SK-N-SH (cell line): Measurements from ENCODE around the gene MSRB1. TPM values are rescaled to one million over a fixed set of nuclear protein-coding genes. Genes with fewer than 3 reads are reported as not detected.

ENCODE experiments used
- CTCF ChIA-PET: fragments of 300-600, 350-600 bp; formaldehyde crosslinking; extraction: SDS; loops from one replicate; lab custom pipeline; 2021; lab: Yijun Ruan, JAX
- POLR2A ChIA-PET: fragments of 350-600 bp; sonication (Branson Sonifier 250); formaldehyde crosslinking; extraction: SDS; loops from one replicate; lab custom pipeline; 2020; ENCODE audit warnings: antibody characterized with exemption, inconsistent platforms; lab: Yijun Ruan, JAX
- DNase-seq: peaks from one replicate; pipeline ENCODE4 v3.0.0; 2012
- H2AFZ ChIP-seq: fragments of 200-600 bp; sonication (generic); 2 replicates; pipeline ENCODE4 v1.8.1; 2016; ENCODE audit warnings: antibody characterized with exemption, mild to moderate bottlenecking, low read depth
- H3F3A ChIP-seq: fragments of 200-600 bp; sonication (generic); replicated peaks from 2 replicates; pipeline ENCODE3; 2016; ENCODE audit warnings: antibody characterized with exemption, mild to moderate bottlenecking; ENCODE audit not compliant: insufficient read depth
- H3K27ac ChIP-seq, 2 experiments: fragments of 200-500 bp in 1 of 2; fragments of 200-600 bp in 1 of 2; sonication (Bioruptor generic) in 1 of 2; sonication (generic), shearing (Covaris generic) in 1 of 2; 2 replicates each; pipeline versions ENCODE4 v1.5.1 to v1.6.1; 2014 to 2016; ENCODE audit warnings: low read depth in 2 of 2, inconsistent platforms in 1 of 2, low read length in 1 of 2, mild to moderate bottlenecking in 1 of 2, mixed read lengths in 1 of 2
- H3K27me3 ChIP-seq: fragments of 200-600 bp; sonication (generic), shearing (Covaris generic); 2 replicates; pipeline ENCODE4 v1.6.1; 2016; ENCODE audit warnings: mixed run types; ENCODE audit not compliant: insufficient read depth
- H3K36me3 ChIP-seq, 2 experiments: fragments of 200-500 bp in 1 of 2; fragments of 200-600 bp in 1 of 2; sonication (Bioruptor generic) in 1 of 2; sonication (generic) in 1 of 2; replicated peaks in 1 of 2; 2 replicates each; pipeline versions ENCODE3 to v1.5.1; 2014 to 2016; ENCODE audit warnings: low read length in 1 of 2, mild to moderate bottlenecking in 1 of 2; ENCODE audit not compliant: insufficient read depth in 2 of 2, control insufficient read depth in 1 of 2
- H3K4me1 ChIP-seq, 2 experiments: fragments of 200-500 bp in 1 of 2; fragments of 200-600 bp in 1 of 2; sonication (Bioruptor generic) in 1 of 2; sonication (generic), shearing (Covaris generic) in 1 of 2; 2 replicates each; pipeline versions ENCODE4 v1.5.1 to v1.6.1; 2014 to 2016; ENCODE audit warnings: low read depth in 1 of 2, low read length in 1 of 2, mixed run types in 1 of 2; ENCODE audit not compliant: insufficient read depth in 2 of 2, control insufficient read depth in 1 of 2
- H3K4me2 ChIP-seq: fragments of 200-600 bp; sonication (generic), shearing (Covaris generic); 2 replicates; pipeline ENCODE4 v1.6.1; 2017; ENCODE audit warnings: mixed run types
- H3K4me3 ChIP-seq, 2 experiments: fragments of 200-500 bp in 1 of 2; fragments of 200-600 bp in 1 of 2; sonication (Bioruptor generic) in 1 of 2; sonication (generic), shearing (Covaris generic) in 1 of 2; 2 replicates each; pipeline versions ENCODE4 v1.5.1 to v1.8.1; 2014 to 2016; ENCODE audit warnings: low read depth in 2 of 2, inconsistent platforms in 1 of 2, low read length in 1 of 2, mild to moderate bottlenecking in 1 of 2, mixed read lengths in 1 of 2, moderate library complexity in 1 of 2
- H3K79me2 ChIP-seq: fragments of 200-600 bp; sonication (generic); 2 replicates; pipeline ENCODE4 v1.8.1; 2017; ENCODE audit warnings: mild to moderate bottlenecking; ENCODE audit not compliant: insufficient read depth
- H3K9ac ChIP-seq: fragments of 200-600 bp; sonication (generic); 2 replicates; pipeline ENCODE4 v1.6.1; 2017; ENCODE audit warnings: mixed run types
- H3K9me2 ChIP-seq: fragments of 200-600 bp; sonication (generic); 2 replicates; pipeline ENCODE4 v1.6.1; 2017; ENCODE audit warnings: mixed run types
- H3K9me3 ChIP-seq: fragments of 200-600 bp; sonication (generic); 2 replicates; pipeline ENCODE4 v1.6.1; 2017; ENCODE audit warnings: mixed run types, mild to moderate bottlenecking, moderate library complexity
- H4K20me1 ChIP-seq: fragments of 200-600 bp; sonication (generic); 2 replicates; pipeline ENCODE4 v1.6.1; 2017; ENCODE audit warnings: mild to moderate bottlenecking, mixed run types; ENCODE audit not compliant: insufficient read depth
- ELF1 ChIP-seq: IDR thresholded peaks from 2 replicates; pipeline ENCODE4 v1.4.0; 2012
- EZH2phosphoT487 ChIP-seq: fragments of 200-600 bp; sonication (generic); IDR thresholded peaks from 2 replicates; pipeline ENCODE4 v1.6.1; 2017; ENCODE audit warnings: low read depth, mixed run types, mild to moderate bottlenecking, antibody characterized with exemption, moderate library complexity, borderline replicate concordance
- FOXJ3 ChIP-seq: sonication (generic); formaldehyde crosslinking; IDR thresholded peaks from 2 replicates; pipeline ENCODE4 v1.5.1; 2020; ENCODE audit warnings: mild to moderate bottlenecking, missing genetic modification reagents
- FOXM1 ChIP-seq: IDR thresholded peaks from 2 replicates; pipeline ENCODE4 v1.4.0; 2012; ENCODE audit warnings: low read depth, mild to moderate bottlenecking
- GABPA ChIP-seq: IDR thresholded peaks from 2 replicates; pipeline ENCODE4 v1.4.0; 2012; ENCODE audit warnings: low read depth, mild to moderate bottlenecking
- MEF2A ChIP-seq: IDR thresholded peaks from 2 replicates; pipeline ENCODE4 v1.4.0; 2012; ENCODE audit warnings: low read depth, borderline replicate concordance
- MXI1 ChIP-seq: IDR thresholded peaks from 2 replicates; pipeline ENCODE4 v1.6.1; 2012; ENCODE audit warnings: mild to moderate bottlenecking, low read depth, low read length, improper control_type of control experiment
- NFIC ChIP-seq: IDR thresholded peaks from 2 replicates; pipeline ENCODE4 v1.4.0; 2012; ENCODE audit warnings: borderline replicate concordance
- RAD21 ChIP-seq: IDR thresholded peaks from 2 replicates; pipeline ENCODE4 v1.6.1; 2012; ENCODE audit warnings: mild to moderate bottlenecking, low read length
- RCOR1 ChIP-seq: fragments of 150-350 bp; IDR thresholded peaks from 2 replicates; pipeline ENCODE4 v1.6.1; 2017; ENCODE audit warnings: antibody characterized with exemption, low read length
- SIN3A ChIP-seq: IDR thresholded peaks from 2 replicates; pipeline ENCODE4 v1.6.1; 2012; ENCODE audit warnings: low read depth, mild to moderate bottlenecking, low read length, moderate library complexity, borderline replicate concordance
- TAF1 ChIP-seq: IDR thresholded peaks from 2 replicates; pipeline ENCODE4 v1.6.1; 2012; ENCODE audit warnings: low read depth, mild to moderate bottlenecking, low read length, moderate library complexity, borderline replicate concordance
- TEAD4 ChIP-seq: IDR thresholded peaks from 2 replicates; pipeline ENCODE4 v1.4.0; 2012; ENCODE audit warnings: mild to moderate bottlenecking, borderline replicate concordance; ENCODE audit not compliant: insufficient read depth
- whole genome bisulfite sequencing: methylation state at CpG from one replicate; pipeline ENCODE4 v1.1.6; 2017; ENCODE audit warnings: low lambda C conversion rate; 5-methylcytosine and 5-hydroxymethylcytosine counted together
- polyA plus RNA-seq, 3 experiments: library from polyadenylated mRNA; depleted of rRNA; stranded (reverse); fragments of >200 nt; gene quantifications; 2 replicates each; pipeline ENCODE4 v1.2.3, GENCODE V29; 2012
- TF ChIP-seq, protein P1 (sequence below): IDR thresholded peaks from 2 replicates; pipeline ENCODE4 v1.4.0; 2012; ENCODE audit warnings: low read depth, borderline replicate concordance
- TF ChIP-seq, protein P2 (sequence below): IDR thresholded peaks from 2 replicates; pipeline ENCODE4 v1.6.1; 2012; ENCODE audit warnings: mild to moderate bottlenecking, low read depth, low read length, moderate library complexity

The MSRB1 gene
- polyA plus RNA-seq, 1 of the 3 experiments (the other 2 are of a cell fraction), result 31.4 TPM

DNA sequence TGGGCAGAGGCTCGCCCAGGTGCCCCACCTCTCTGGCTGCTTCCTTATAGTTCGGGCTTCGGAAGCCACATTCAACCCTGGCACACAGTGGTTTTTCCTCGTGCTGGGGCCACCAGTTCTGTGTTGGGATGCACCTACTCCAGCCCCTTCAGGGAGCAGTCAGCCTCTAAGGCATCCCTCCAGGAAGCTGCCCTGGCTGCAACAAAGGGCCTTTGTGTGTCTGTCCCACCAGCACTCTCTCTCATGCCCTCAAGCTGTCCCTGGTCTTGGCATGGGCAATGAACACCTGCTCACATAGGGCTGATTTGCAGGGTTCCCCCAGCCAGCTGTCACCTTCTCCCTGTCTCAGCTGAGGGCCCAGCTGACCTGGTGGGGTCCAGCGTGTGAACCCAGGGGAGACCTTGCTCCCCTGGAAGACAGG is 39.0 kb upstream of the MSRB1 start:
- DNase-seq, result no peak
- no peaks in the 10 kb centered on the region for H3K9me2 ChIP-seq
- peaks cover 8 to 20% of the 10 kb centered on the region in 2 experiments; a peak in 2 of 4 replicates for H3K4me1 ChIP-seq
- no peaks in the 10 kb centered on the region for H3K9me3 ChIP-seq
- peaks cover 19% of the 10 kb centered on the region; the same call in 1 of the 2 replicates for H3K79me2 ChIP-seq
- peaks cover 15% of the 10 kb centered on the region for H3F3A ChIP-seq
- POLR2A ChIA-PET, result interaction anchor here (0.7 to 2.2 kb wide), 2 partner anchors 17 to 85 kb away, joined by 3 to 12 read pairs; partner anchors contain the start of gene RPS2
- H3K4me3 ChIP-seq, result no peak overlapping the region
- H3K4me2 ChIP-seq, result no peak overlapping the region
- TF ChIP-seq, protein P1, sequence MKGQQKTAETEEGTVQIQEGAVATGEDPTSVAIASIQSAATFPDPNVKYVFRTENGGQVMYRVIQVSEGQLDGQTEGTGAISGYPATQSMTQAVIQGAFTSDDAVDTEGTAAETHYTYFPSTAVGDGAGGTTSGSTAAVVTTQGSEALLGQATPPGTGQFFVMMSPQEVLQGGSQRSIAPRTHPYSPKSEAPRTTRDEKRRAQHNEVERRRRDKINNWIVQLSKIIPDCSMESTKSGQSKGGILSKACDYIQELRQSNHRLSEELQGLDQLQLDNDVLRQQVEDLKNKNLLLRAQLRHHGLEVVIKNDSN, result no peak
- no peak for TF ChIP-seq GABPA
- TF ChIP-seq MEF2A, result no peak
- TF ChIP-seq MXI1, result no peak
- no peak for TF ChIP-seq TEAD4
- TF ChIP-seq, all 33 proteins: peak for 0
- CTCF ChIA-PET, result interaction anchor here (0.7 to 3.3 kb wide), 7 partner anchors 10 to 119 kb away, joined by 3 to 19 read pairs (median 3); partner anchors contain the start of genes RPS2 and TBL3
- no peaks in the 10 kb centered on the region for H4K20me1 ChIP-seq
- no peak overlapping the region for H2AFZ ChIP-seq
- H3K27ac ChIP-seq, result no peak overlapping the region
- peaks cover 5 to 31% of the 10 kb centered on the region in 2 experiments for H3K36me3 ChIP-seq
- H3K9ac ChIP-seq, result no peak overlapping the region
- no peaks in the 10 kb centered on the region for H3K27me3 ChIP-seq
- WGBS, result 14% methylated on average over 1 of the region's 5 CpGs

DNA sequence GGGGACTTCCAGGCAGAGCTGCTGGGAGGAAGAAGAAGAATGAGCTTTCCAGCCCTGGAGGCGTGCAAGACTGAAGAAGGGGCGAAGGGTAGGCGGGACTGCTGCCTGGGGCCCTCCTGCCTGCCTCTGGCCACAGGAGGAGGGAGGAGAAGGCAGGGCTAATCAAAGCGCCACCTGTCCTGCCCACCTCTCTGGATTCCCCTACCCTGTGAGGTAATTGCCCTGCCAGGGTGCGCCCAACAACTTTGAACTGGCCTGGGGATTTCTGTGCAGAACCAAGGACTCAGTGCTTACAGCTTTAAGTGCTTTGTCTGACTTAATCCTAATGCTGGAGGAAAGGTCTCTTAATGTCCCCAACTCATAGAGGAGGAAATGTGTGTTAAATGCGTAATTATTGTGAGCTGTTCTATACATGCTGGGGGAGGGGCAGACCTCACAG is 38.4 kb upstream of the MSRB1 start, which contains the start of gene NOXO1:
Gene NOXO1, minus strand, starts transcription at position 72 of the 439 bp plus-strand sequence. CDS start 290 bp downstream, outside the sequence.
- H2AFZ ChIP-seq, result no peak within 1 kb of the TSS
- H3K36me3 ChIP-seq, result peaks cover 5 to 35% of the 10 kb centered on the region in 2 experiments
- H3K4me3 ChIP-seq, result no peak within 1 kb of the TSS
- no peak for DNase-seq
- WGBS, result 93% methylated on average over 6 of the region's 6 CpGs
- H3K9ac ChIP-seq, result no peak within 1 kb of the TSS
- TF ChIP-seq TAF1 (no peak), ELF1 (no peak), MEF2A (no peak), RAD21 (no peak), RCOR1 (no peak), NFIC (no peak), FOXM1 (no peak), SIN3A (no peak), FOXJ3 (CRISPR knock-in tag) (no peak), EZH2phosphoT487 (no peak)
- TF ChIP-seq, protein P2, sequence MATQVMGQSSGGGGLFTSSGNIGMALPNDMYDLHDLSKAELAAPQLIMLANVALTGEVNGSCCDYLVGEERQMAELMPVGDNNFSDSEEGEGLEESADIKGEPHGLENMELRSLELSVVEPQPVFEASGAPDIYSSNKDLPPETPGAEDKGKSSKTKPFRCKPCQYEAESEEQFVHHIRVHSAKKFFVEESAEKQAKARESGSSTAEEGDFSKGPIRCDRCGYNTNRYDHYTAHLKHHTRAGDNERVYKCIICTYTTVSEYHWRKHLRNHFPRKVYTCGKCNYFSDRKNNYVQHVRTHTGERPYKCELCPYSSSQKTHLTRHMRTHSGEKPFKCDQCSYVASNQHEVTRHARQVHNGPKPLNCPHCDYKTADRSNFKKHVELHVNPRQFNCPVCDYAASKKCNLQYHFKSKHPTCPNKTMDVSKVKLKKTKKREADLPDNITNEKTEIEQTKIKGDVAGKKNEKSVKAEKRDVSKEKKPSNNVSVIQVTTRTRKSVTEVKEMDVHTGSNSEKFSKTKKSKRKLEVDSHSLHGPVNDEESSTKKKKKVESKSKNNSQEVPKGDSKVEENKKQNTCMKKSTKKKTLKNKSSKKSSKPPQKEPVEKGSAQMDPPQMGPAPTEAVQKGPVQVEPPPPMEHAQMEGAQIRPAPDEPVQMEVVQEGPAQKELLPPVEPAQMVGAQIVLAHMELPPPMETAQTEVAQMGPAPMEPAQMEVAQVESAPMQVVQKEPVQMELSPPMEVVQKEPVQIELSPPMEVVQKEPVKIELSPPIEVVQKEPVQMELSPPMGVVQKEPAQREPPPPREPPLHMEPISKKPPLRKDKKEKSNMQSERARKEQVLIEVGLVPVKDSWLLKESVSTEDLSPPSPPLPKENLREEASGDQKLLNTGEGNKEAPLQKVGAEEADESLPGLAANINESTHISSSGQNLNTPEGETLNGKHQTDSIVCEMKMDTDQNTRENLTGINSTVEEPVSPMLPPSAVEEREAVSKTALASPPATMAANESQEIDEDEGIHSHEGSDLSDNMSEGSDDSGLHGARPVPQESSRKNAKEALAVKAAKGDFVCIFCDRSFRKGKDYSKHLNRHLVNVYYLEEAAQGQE, result no peak
- TF ChIP-seq, protein P1, result no peak
- peaks cover 8 to 20% of the 10 kb centered on the region in 2 experiments; a peak in 2 of 4 replicates for H3K4me1 ChIP-seq
- peaks cover 15% of the 10 kb centered on the region for H3F3A ChIP-seq
- H3K9me3 ChIP-seq, result no peaks in the 10 kb centered on the region
- CTCF ChIA-PET, result interaction anchor here (0.6 to 3.3 kb wide), 3 partner anchors 12 to 145 kb away, joined by 3 to 19 read pairs (median 3); no protein-coding TSS in a partner anchor
- H3K27ac ChIP-seq, result no peak within 1 kb of the TSS
- peaks cover 19% of the 10 kb centered on the region; the same call in 1 of the 2 replicates for H3K79me2 ChIP-seq
- H4K20me1 ChIP-seq, result no peaks in the 10 kb centered on the region
- POLR2A ChIA-PET, result interaction anchor here (2.2 kb wide), 1 partner anchor 17 kb away, joined by 12 read pairs; the partner anchor contains the start of gene RPS2
- no peak within 1 kb of the TSS for H3K4me2 ChIP-seq
- H3K9me2 ChIP-seq, result no peaks in the 10 kb centered on the region
- H3K27me3 ChIP-seq, result no peaks in the 10 kb centered on the region
